ENCODE measurements around the gene KIF19. TPM values are rescaled to one million over a fixed set of nuclear protein-coding genes. Genes with fewer than 3 reads are reported as not detected.
"Not testable (repeated sequence)": the region's sequence is repeated elsewhere in the genome, so short reads cannot be mapped to it uniquely, and the experiment has no call there.

Gene KIF19
- total and polyA plus RNA-seq, 8 donors = 0.22 to 13.5 (median 0.64) TPM

DNA sequence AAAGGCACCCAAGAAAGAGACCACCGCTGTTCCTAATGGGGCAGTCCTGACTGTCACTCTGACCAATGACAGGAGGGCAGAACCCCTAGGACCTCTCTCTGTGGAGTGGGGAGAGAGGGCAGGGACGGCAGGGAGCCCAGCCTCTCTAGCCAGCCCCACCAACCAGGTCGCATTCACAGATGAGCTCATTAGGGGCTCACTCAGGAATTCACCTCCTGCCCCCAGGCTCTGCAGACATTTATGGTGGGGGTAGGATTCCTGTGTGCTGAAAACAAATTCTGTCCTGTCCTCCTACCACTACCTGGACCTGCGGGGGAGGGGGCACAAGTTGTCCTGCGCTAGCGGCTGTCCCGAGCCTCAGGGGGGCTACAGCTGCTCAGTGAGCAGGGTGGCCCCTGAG lies 78.2 kb downstream of the KIF19 start:
- no peak for FAIRE-seq
- no peak overlapping the region for H3K4me3 ChIP-seq
- intact Hi-C loops (cut with DNase I) = no loop called here
- no peak for DNase-seq
- no peaks in the 10 kb centered on the region for H3K9me3 ChIP-seq
- TF ChIP-seq, protein P1, sequence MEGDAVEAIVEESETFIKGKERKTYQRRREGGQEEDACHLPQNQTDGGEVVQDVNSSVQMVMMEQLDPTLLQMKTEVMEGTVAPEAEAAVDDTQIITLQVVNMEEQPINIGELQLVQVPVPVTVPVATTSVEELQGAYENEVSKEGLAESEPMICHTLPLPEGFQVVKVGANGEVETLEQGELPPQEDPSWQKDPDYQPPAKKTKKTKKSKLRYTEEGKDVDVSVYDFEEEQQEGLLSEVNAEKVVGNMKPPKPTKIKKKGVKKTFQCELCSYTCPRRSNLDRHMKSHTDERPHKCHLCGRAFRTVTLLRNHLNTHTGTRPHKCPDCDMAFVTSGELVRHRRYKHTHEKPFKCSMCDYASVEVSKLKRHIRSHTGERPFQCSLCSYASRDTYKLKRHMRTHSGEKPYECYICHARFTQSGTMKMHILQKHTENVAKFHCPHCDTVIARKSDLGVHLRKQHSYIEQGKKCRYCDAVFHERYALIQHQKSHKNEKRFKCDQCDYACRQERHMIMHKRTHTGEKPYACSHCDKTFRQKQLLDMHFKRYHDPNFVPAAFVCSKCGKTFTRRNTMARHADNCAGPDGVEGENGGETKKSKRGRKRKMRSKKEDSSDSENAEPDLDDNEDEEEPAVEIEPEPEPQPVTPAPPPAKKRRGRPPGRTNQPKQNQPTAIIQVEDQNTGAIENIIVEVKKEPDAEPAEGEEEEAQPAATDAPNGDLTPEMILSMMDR (IDR thresholded peaks at IDR 0.05) = no peak
- no peaks in the 10 kb centered on the region for H3K4me1 ChIP-seq
- H3K27me3 ChIP-seq = no peaks in the 10 kb centered on the region
- ATAC-seq = no peak
- 61 to 81% methylated on average over 7 of the region's 7 CpGs for WGBS, 2 donors
- H3K36me3 ChIP-seq = no peaks in the 10 kb centered on the region
- no peak overlapping the region for H3K27ac ChIP-seq

DNA sequence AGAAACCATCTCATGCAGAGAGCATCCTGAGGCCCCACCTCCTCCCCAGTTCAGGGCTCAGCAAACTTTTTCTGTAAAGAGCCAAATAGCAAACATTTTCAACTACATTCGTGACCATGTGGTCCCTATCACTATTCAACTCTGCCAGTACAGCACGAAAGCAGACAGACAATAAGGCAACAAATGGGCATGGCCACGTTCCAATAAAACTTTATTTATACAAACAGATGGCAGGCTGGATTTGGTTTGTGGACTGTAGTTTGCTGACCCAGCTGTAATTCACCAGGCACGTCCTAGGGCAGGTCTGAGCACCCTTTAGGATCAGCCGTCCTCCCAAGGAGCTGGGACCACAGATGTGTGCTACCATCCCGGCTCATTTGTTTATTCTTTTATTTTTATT lies 78.8 kb downstream of the KIF19 start:
- TF ChIP-seq, protein P1 (IDR thresholded peaks at IDR 0.05) = no peak
- no peaks in the 10 kb centered on the region for H3K27me3 ChIP-seq
- no peaks in the 10 kb centered on the region for H3K36me3 ChIP-seq
- FAIRE-seq (no peak), DNase-seq (no peak), ATAC-seq (no peak)
- no peaks in the 10 kb centered on the region for H3K9me3 ChIP-seq
- no peak overlapping the region for H3K4me3 ChIP-seq
- no peak overlapping the region for H3K27ac ChIP-seq
- no peaks in the 10 kb centered on the region for H3K4me1 ChIP-seq
- 85 to 86% methylated on average over 6 of the region's 6 CpGs for WGBS, 2 donors
- intact Hi-C loops (cut with DNase I) = no loop called here

DNA sequence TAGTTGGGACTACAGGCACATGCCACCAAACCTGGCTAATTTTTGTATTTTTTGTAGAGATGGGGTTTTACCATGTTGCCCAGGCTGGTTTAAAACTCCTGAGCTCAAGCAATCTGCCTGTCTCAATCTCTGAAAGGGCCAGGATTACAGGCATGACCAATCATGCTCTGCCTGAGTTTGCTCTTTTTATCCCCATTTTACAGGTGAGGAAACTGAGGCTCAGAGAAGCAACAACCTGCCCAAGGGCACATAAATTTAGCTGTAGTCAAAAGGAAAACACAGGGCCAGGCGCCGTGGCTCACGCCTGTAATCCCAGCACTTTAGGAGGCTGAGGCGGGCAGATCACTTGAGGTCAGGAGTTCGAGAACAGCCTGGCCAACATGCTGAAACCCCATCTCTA lies 79.3 kb downstream of the KIF19 start:
- intact Hi-C loops (cut with DNase I); H3K4me1 ChIP-seq; H3K27me3 ChIP-seq; H3K36me3 ChIP-seq; FAIRE-seq; ATAC-seq; H3K9me3 ChIP-seq; H3K4me3 ChIP-seq; DNase-seq; H3K27ac ChIP-seq: not testable (repeated sequence)
- WGBS, 2 donors = 95 to 96% methylated on average over 5 of the region's 5 CpGs

Other genes with a start within 250 kb of the KIF19 start
- 100 to 1,000 TPM; 395 to 662 (median 492) TPM for gene RPL38, start 122.5 kb upstream of the KIF19 start, total RNA-seq
- 1,000 to 10,000 TPM in 1 of 2 donors, 100 to 1,000 TPM in 1; 911 to 1,054 TPM for gene RPL38, start 122.5 kb upstream of the KIF19 start, polyA plus RNA-seq
- 10 to 100 TPM in 1 of 6 donors, 1 to 10 TPM in 5; 5.4 to 13.8 (median 7.7) TPM for gene TTYH2, start 112.7 kb upstream of the KIF19 start, total RNA-seq
- 1 to 10 TPM; 3.0 to 3.5 TPM for gene TTYH2, start 112.7 kb upstream of the KIF19 start, polyA plus RNA-seq
- gene DNAI2, start 52.0 kb upstream of the KIF19 start, total RNA-seq = not detected
- under 1 TPM; 0.11 to 0.77 TPM for gene DNAI2, start 52.0 kb upstream of the KIF19 start, polyA plus RNA-seq
- gene BTBD17, start 35.6 kb downstream of the KIF19 start, total RNA-seq = under 1 TPM; 0.08 to 0.22 (median 0.15) TPM
- 1 to 10 TPM in 1 of 2 donors, under 1 TPM in 1; 0.19 to 1.7 TPM for gene BTBD17, start 35.6 kb downstream of the KIF19 start, polyA plus RNA-seq
- gene GPR142, start 41.3 kb downstream of the KIF19 start, total RNA-seq = under 1 TPM; 0.22 to 0.86 (median 0.43) TPM
- 1 to 10 TPM in 1 of 2 donors, under 1 TPM in 1; 0.61 to 2.8 TPM for gene GPR142, start 41.3 kb downstream of the KIF19 start, polyA plus RNA-seq
- gene GPRC5C, start 105.9 kb downstream of the KIF19 start, total RNA-seq = 100 to 1,000 TPM in 1 of 6 donors, 10 to 100 TPM in 5; 38.2 to 106 (median 49.9) TPM
- 10 to 100 TPM; 40.4 to 68.0 TPM for gene GPRC5C, start 105.9 kb downstream of the KIF19 start, polyA plus RNA-seq
- gene CD300A, start 140.4 kb downstream of the KIF19 start, total RNA-seq = 1 to 10 TPM in 3 of 6 donors, under 1 TPM in 3; 0.37 to 5.1 (median 0.92) TPM
- gene CD300A, start 140.4 kb downstream of the KIF19 start, polyA plus RNA-seq = 1 to 10 TPM; 1.3 to 2.0 TPM
- under 1 TPM in 3 of 6 donors, not detected in 3; 0.14 to 0.52 (median 0.19) TPM for gene CD300LB, start 205.2 kb downstream of the KIF19 start, total RNA-seq
- gene CD300LB, start 205.2 kb downstream of the KIF19 start, polyA plus RNA-seq = under 1 TPM; 0.08 to 0.09 TPM
- 1 to 10 TPM in 1 of 6 donors, under 1 TPM in 4, not detected in 1; 0.19 to 1.5 (median 0.38) TPM for gene CD300C, start 219.9 kb downstream of the KIF19 start, total RNA-seq
- gene CD300C, start 219.9 kb downstream of the KIF19 start, polyA plus RNA-seq = under 1 TPM; 0.19 TPM
- not detected for gene CD300H, start 241.3 kb downstream of the KIF19 start, total RNA-seq
- not detected for gene CD300H, start 241.3 kb downstream of the KIF19 start, polyA plus RNA-seq

Data from pancreas (tissue), 10 donors.